ENCODE measurements around the gene BHLHE23. TPM values are rescaled to one million over a fixed set of nuclear protein-coding genes. Genes with fewer than 3 reads are reported as not detected.
A peak's percentile ranks its signal among the peaks of the same experiment; 100 is the strongest.

The BHLHE23 gene
- total RNA-seq, 4 donors from 2014 or later = not detected

- peak overlapping the region in 1 of 4 donors; percentile 7 for H3K4me3 ChIP-seq
- H3K27me3 ChIP-seq = peaks cover 0 to 96% (median 58%) of the 10 kb centered on the region in 4 donors
- TF ChIP-seq POLR2A (IDR thresholded peaks at IDR 0.05; ENCODE audit: low read depth) = no peak
- TF ChIP-seq EP300 (IDR thresholded peaks at IDR 0.05) = no peak
- no peak for TF ChIP-seq CTCF (IDR thresholded peaks at IDR 0.05)
- no peak for TF ChIP-seq POLR2AphosphoS5 (IDR thresholded peaks at IDR 0.05)
- no peak for DNase-seq (ENCODE audit: extremely low spot score)
- WGBS = 85% methylated on average over 7 of the region's 45 CpGs
- intact Hi-C loops (cut with DNase I) = no loop called here
- H3K36me3 ChIP-seq = no peaks in the 10 kb centered on the region
- peaks cover 0 to 11% (median 6%) of the 10 kb centered on the region in 4 donors for H3K4me1 ChIP-seq
- H3K27ac ChIP-seq (replicated peaks in 1 of 4) = no peak overlapping the region
- peaks cover 0 to 5% (median 2%) of the 10 kb centered on the region in 4 donors for H3K9me3 ChIP-seq
Measured at GRCh38 chr20:63025534-63026331, 19.0 kb upstream of the BHLHE23 start.

- no peak for TF ChIP-seq EP300 (IDR thresholded peaks at IDR 0.05)
- TF ChIP-seq CTCF (IDR thresholded peaks at IDR 0.05) = no peak
- no peak for TF ChIP-seq POLR2AphosphoS5 (IDR thresholded peaks at IDR 0.05)
- TF ChIP-seq POLR2A (IDR thresholded peaks at IDR 0.05; ENCODE audit: low read depth) = no peak
- H3K27me3 ChIP-seq = peaks cover 0 to 94% (median 48%) of the 10 kb centered on the region in 4 donors
- H3K4me3 ChIP-seq = no peak overlapping the region
- H3K36me3 ChIP-seq = no peaks in the 10 kb centered on the region
- WGBS = 81% methylated on average over 18 of the region's 28 CpGs
- intact Hi-C loops (cut with DNase I) = no loop called here
- no peak for DNase-seq (ENCODE audit: extremely low spot score)
- H3K4me1 ChIP-seq = peaks cover 0 to 11% (median 6%) of the 10 kb centered on the region in 4 donors
- H3K9me3 ChIP-seq = peaks cover 0 to 12% (median 10%) of the 10 kb centered on the region in 4 donors
- H3K27ac ChIP-seq (replicated peaks in 1 of 4) = no peak overlapping the region
Measured at GRCh38 chr20:63024573-63025392, 18.0 kb upstream of the BHLHE23 start.

- H3K4me1 ChIP-seq = peaks cover 0 to 11% (median 6%) of the 10 kb centered on the region in 4 donors
- DNase-seq (ENCODE audit: extremely low spot score) = no peak
- H3K4me3 ChIP-seq = no peak overlapping the region
- intact Hi-C loops (cut with DNase I) = no loop called here
- WGBS = 84% methylated on average over 30 of the region's 33 CpGs
- TF ChIP-seq POLR2A (IDR thresholded peaks at IDR 0.05; ENCODE audit: low read depth) (no peak), EP300 (IDR thresholded peaks at IDR 0.05) (no peak), CTCF (IDR thresholded peaks at IDR 0.05) (no peak), POLR2AphosphoS5 (IDR thresholded peaks at IDR 0.05) (no peak)
- H3K27ac ChIP-seq (replicated peaks in 1 of 4) = no peak overlapping the region
- H3K36me3 ChIP-seq = no peaks in the 10 kb centered on the region
- H3K27me3 ChIP-seq = peaks cover 0 to 94% (median 42%) of the 10 kb centered on the region in 4 donors
- H3K9me3 ChIP-seq = peaks cover 0 to 12% (median 10%) of the 10 kb centered on the region in 4 donors
Measured at GRCh38 chr20:63023936-63024571, 17.3 kb upstream of the BHLHE23 start.

GRCh38 chr20:63023071-63023935 lies 16.5 kb upstream of the BHLHE23 start:
- no peak overlapping the region for H3K4me3 ChIP-seq
- 71% methylated on average over 31 of the region's 31 CpGs for WGBS
- DNase-seq (ENCODE audit: extremely low spot score) = no peak
- TF ChIP-seq EP300 (IDR thresholded peaks at IDR 0.05) (no peak), CTCF (IDR thresholded peaks at IDR 0.05) (no peak), POLR2AphosphoS5 (IDR thresholded peaks at IDR 0.05) (no peak), POLR2A (IDR thresholded peaks at IDR 0.05; ENCODE audit: low read depth) (no peak)
- no peak overlapping the region for H3K27ac ChIP-seq (replicated peaks in 1 of 4)
- peaks cover 0 to 95% (median 41%) of the 10 kb centered on the region in 4 donors for H3K27me3 ChIP-seq
- H3K4me1 ChIP-seq = peaks cover 0 to 11% (median 6%) of the 10 kb centered on the region in 4 donors
- no peaks in the 10 kb centered on the region for H3K36me3 ChIP-seq
- intact Hi-C loops (cut with DNase I) = no loop called here
- H3K9me3 ChIP-seq = peaks cover 0 to 12% (median 10%) of the 10 kb centered on the region in 4 donors
